Transverse colon (tissue), 4 donors: ENCODE measurements around the gene RHO. TPM values are rescaled to one million over a fixed set of nuclear protein-coding genes. Genes with fewer than 3 reads are reported as not detected.

Source experiments
- DNase-seq: peaks from one replicate; pipeline ENCODE4 v3.0.0-alpha.2; 2019
- H3K27ac ChIP-seq, 4 donors: fragments of 200-600 bp; sonication (generic); 2 replicates each; pipeline ENCODE4 v1.5.1; 2016 to 2018; ENCODE audit warnings: inconsistent platforms in 4 of 4
- H3K27me3 ChIP-seq: fragments of 200-600 bp; sonication (generic); 2 replicates; pipeline ENCODE4 v1.5.1; 2017; ENCODE audit warnings: inconsistent platforms
- H3K36me3 ChIP-seq, 4 donors: fragments of 200-600 bp; sonication (generic); 2 replicates each; pipeline ENCODE4 v1.5.1; 2017 to 2019; ENCODE audit warnings: inconsistent platforms in 4 of 4
- H3K4me1 ChIP-seq, 4 donors: fragments of 200-600 bp; sonication (generic); 2 replicates each; pipeline ENCODE4 v1.5.1; 2017 to 2020; ENCODE audit warnings: inconsistent platforms in 4 of 4
- H3K4me3 ChIP-seq, 4 donors: fragments of 200-600 bp; sonication (generic); 1 replicate in 1 of 4; 2 replicates in 3 of 4; pipeline versions ENCODE4 v1.5.1 to v1.6.1; 2017 to 2019; ENCODE audit warnings: inconsistent platforms in 4 of 4
- H3K9me3 ChIP-seq, 2 donors: fragments of 200-600 bp; sonication (generic); 2 replicates each; pipeline ENCODE4 v1.5.1; 2017 to 2019; ENCODE audit warnings: inconsistent platforms in 2 of 2
- EP300 ChIP-seq: sonication (generic); formaldehyde crosslinking; IDR thresholded peaks from one replicate; pipeline ENCODE4 v1.6.1; 2017; ENCODE audit warnings: antibody characterized with exemption, low read depth
- POLR2A ChIP-seq: fragments of 450-650 bp; IDR thresholded peaks from one replicate; pipeline ENCODE4 v1.6.1; 2016; ENCODE audit warnings: antibody characterized with exemption, mild to moderate bottlenecking, moderate library complexity
- POLR2AphosphoS5 ChIP-seq, 3 donors: sonication (generic); formaldehyde crosslinking; IDR thresholded peaks; one replicate each; pipeline ENCODE4 v1.6.1; 2016; ENCODE audit warnings: antibody characterized with exemption in 3 of 3
- WGBS, 2 donors: methylation state at CpG; one replicate each; pipeline ENCODE4 v1.1.5; 2018; ENCODE audit warnings: low coverage in 1 of 2; 5-methylcytosine and 5-hydroxymethylcytosine counted together
- in situ Hi-C, 4 donors: fragments of 200-750 bp; cut with MboI; loops; one replicate each; pipeline versions ENCODE4 v1.15.0 to v1.15.1; 2017; ENCODE audit warnings: low sequenced_read_pairs in 3 of 4, low pct_ligation_motif_present in 1 of 4, low pct_unique_long_range_greater_than_20kb in 1 of 4
- intact Hi-C: fragments of 100-400 bp; cut with DNase I; formaldehyde crosslinking; loops from one replicate; pipeline ENCODE4 v1.15.1; 2023; ENCODE audit warnings: low total_unique reads
- total RNA-seq, 4 donors: library from RNA; depleted of rRNA; stranded (reverse); fragments of >200 nt; gene quantifications; one replicate each; pipeline ENCODE4 v1.1.0, GENCODE V29; 2016
- TF ChIP-seq, protein P1 (sequence below), 5 experiments: fragments of 200-600 bp in 3 of 5; fragments of 450-650 bp in 2 of 5; sonication (generic) in 3 of 5; IDR thresholded peaks; 1 replicate in 2 of 5; 2 replicates in 3 of 5; pipeline ENCODE4 v1.5.1; 2016 to 2017; ENCODE audit warnings: antibody characterized with exemption in 5 of 5, inconsistent platforms in 3 of 5, mild to moderate bottlenecking in 2 of 5, moderate library complexity in 1 of 5

Gene RHO
- total RNA-seq, 4 donors from 2014 or later, result not detected

DNA sequence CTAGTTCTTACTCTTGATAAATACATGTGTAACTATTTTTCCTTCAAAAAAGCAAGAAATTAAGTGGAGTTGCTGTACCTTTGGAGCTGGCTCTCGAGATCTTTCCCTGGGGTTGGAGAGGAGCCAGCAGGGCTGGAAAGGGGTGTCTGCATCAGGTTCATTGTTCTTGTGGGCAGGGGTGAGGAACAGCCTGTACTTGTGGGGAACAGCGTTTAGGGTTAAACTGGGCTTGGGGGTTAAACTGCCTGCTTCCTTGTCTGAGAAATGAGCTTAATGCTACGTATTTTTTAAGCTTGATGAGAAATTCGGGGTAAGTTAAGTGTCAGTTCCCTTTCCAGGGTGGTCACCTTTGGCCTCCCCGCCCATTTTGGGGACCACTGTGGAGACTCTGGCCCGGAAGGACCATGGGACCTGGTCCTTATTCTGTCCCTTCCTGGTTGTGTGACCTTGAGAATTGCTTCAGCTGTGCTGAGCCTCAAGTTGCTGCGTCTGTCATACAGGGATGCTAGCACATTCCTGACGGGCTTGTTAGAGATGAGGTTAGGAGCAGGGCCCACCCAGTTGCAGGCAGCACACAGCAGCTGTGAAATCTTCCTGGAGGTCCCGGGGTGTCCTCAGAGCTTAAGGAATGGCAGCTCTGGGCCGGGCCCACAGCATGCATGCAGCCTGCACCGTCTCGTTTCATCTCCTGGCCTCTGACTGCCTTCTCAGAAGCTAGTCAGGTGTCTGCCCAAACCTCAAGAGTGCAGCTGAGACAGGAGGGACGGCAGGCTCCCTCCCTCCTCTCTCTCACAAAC lies 26.1 kb downstream of the RHO start:
- no peak overlapping the region for H3K4me3 ChIP-seq
- no peak for TF ChIP-seq POLR2AphosphoS5 (IDR thresholded peaks at IDR 0.05)
- no peak for TF ChIP-seq POLR2A
- TF ChIP-seq EP300, result no peak
- TF ChIP-seq, protein P1, sequence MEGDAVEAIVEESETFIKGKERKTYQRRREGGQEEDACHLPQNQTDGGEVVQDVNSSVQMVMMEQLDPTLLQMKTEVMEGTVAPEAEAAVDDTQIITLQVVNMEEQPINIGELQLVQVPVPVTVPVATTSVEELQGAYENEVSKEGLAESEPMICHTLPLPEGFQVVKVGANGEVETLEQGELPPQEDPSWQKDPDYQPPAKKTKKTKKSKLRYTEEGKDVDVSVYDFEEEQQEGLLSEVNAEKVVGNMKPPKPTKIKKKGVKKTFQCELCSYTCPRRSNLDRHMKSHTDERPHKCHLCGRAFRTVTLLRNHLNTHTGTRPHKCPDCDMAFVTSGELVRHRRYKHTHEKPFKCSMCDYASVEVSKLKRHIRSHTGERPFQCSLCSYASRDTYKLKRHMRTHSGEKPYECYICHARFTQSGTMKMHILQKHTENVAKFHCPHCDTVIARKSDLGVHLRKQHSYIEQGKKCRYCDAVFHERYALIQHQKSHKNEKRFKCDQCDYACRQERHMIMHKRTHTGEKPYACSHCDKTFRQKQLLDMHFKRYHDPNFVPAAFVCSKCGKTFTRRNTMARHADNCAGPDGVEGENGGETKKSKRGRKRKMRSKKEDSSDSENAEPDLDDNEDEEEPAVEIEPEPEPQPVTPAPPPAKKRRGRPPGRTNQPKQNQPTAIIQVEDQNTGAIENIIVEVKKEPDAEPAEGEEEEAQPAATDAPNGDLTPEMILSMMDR (IDR thresholded peaks at IDR 0.05), result no peak
- H3K4me1 ChIP-seq, result peaks cover 0 to 32% (median 9%) of the 10 kb centered on the region in 4 donors
- DNase-seq, result no peak
- 68 to 70% methylated on average over 5 to 13 of the region's 13 CpGs for WGBS, 2 donors
- intact Hi-C loops, result no loop called here
- no peaks in the 10 kb centered on the region for H3K36me3 ChIP-seq
- in situ Hi-C loops, result no loop called here
- H3K9me3 ChIP-seq, result no peaks in the 10 kb centered on the region
- no peaks in the 10 kb centered on the region for H3K27me3 ChIP-seq
- H3K27ac ChIP-seq, result peak overlapping the region in 1 of 4 donors; percentile 13

DNA sequence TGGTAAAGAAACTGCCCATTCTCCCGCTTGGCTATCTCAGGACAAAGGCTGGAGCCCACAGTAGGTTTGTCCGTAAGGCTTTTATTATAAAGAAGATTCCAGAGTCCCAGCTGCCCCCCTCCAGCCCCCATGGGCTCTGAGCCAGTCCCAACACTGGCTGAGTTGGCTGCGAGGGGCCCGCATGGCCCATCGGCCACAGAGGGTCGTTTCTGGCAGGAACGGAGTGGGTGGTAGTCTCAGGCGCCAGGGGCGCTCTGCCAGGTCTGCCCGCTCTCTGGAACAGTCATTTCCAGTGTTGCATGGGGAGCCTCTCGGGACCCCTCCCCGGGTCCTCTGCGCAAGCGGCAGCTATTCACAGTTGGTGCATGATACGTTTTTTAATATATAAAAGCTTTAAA lies 26.7 kb downstream of the RHO start:
- intact Hi-C loops, result no loop called here
- H3K4me1 ChIP-seq, result peaks cover 0 to 36% (median 9%) of the 10 kb centered on the region in 4 donors
- no peak overlapping the region for H3K4me3 ChIP-seq
- WGBS, 2 donors, result 50 to 77% methylated on average over 1 to 13 of the region's 15 CpGs
- TF ChIP-seq, protein P1 (IDR thresholded peaks at IDR 0.05), result no peak
- no peak for TF ChIP-seq POLR2AphosphoS5 (IDR thresholded peaks at IDR 0.05)
- no peak for TF ChIP-seq POLR2A
- TF ChIP-seq EP300, result no peak
- no peaks in the 10 kb centered on the region for H3K9me3 ChIP-seq
- H3K36me3 ChIP-seq, result no peaks in the 10 kb centered on the region
- no peaks in the 10 kb centered on the region for H3K27me3 ChIP-seq
- H3K27ac ChIP-seq, result peak overlapping the region in 2 of 4 donors; percentile 3 to 13
- DNase-seq, result no peak
- in situ Hi-C loops, result no loop called here

DNA sequence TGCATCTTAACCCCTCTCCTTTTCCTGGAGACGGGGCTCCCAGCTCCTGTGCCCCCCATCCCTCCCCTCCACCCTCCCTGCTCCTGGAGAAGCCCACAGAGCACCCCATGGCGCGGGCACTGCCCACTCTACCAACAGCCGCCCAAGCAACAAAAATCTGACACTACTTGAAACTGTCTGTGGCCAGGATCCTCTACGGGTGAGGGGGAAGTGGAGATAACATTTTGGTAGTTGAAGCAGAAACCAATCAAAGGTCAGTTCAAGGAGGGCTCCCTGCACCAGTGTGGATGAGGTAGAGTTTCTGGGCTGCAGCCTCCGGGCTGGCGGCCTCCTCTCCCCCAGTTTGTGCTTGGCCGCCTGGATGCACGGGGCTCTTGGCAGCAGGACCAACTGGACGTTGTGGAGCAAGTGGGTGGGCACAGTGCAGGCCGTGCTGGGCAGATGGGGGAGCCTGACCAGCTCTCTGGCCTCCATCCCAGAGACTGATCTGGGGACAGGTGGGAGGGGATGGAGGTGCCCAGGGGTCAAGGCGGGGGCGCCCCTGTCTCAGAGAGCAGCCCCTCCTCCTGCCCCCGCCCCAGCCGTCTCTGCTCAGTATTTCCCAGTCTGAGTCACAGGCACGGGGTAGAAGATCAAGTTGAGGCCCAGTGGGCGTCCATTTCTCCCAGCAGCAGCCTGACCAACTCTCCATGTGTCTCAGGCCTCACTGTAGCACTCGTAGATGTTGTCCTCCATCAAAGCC lies 27.3 kb downstream of the RHO start:
- Histone ChIP-seq H3K27ac (peak overlapping the region in 1 of 4 donors; percentile 13), H3K4me3 (no peak overlapping the region), H3K36me3 (no peaks in the 10 kb centered on the region), H3K4me1 (peaks cover 1 to 41% (median 13%) of the 10 kb centered on the region in 4 donors), H3K27me3 (no peaks in the 10 kb centered on the region), H3K9me3 (no peaks in the 10 kb centered on the region)
- intact Hi-C loops, result no loop called here
- TF ChIP-seq EP300 (no peak), POLR2A (no peak), POLR2AphosphoS5 (IDR thresholded peaks at IDR 0.05) (no peak)
- TF ChIP-seq, protein P1 (IDR thresholded peaks at IDR 0.05), result no peak
- in situ Hi-C loops, result no loop called here
- 81 to 89% methylated on average over 3 to 18 of the region's 18 CpGs for WGBS, 2 donors
- DNase-seq, result no peak

DNA sequence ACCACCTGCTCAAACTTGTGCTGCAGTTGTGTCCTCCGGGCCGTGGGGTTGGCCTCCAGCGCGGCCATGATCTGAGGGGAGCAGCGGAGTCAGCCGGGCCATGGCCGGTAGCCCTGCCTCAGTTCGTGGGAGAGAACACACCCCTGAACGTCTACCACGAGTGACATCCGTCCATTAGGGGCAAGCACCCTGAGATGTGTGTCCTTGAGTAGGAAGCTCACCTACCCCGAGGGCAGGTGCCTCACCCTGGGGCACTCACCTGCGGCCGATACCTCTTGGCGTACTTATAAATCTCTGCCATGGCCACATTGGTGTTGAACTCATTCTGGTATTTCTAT lies 27.9 kb downstream of the RHO start:
- Histone ChIP-seq H3K27ac (no peak overlapping the region), H3K36me3 (no peaks in the 10 kb centered on the region)
- intact Hi-C loops, result no loop called here

More for the DNA sequence above, 27.9 kb downstream of the RHO start:
- DNase-seq, result no peak
- no peak for TF ChIP-seq POLR2A
- no peak for TF ChIP-seq EP300
- TF ChIP-seq POLR2AphosphoS5 (IDR thresholded peaks at IDR 0.05), result no peak
- TF ChIP-seq, protein P1 (IDR thresholded peaks at IDR 0.05), result no peak
- Histone ChIP-seq H3K4me3 (no peak overlapping the region), H3K9me3 (no peaks in the 10 kb centered on the region), H3K4me1 (peaks cover 7 to 46% (median 18%) of the 10 kb centered on the region in 4 donors), H3K27me3 (no peaks in the 10 kb centered on the region)
- in situ Hi-C loops, result no loop called here
- WGBS, 2 donors, result 83% methylated on average over 15 of the region's 15 CpGs; no CpG with 5 or more reads in 1 of the 2 donors
